ENCODE measurements around the gene RCSD1.

RCSD1 gene

DNA sequence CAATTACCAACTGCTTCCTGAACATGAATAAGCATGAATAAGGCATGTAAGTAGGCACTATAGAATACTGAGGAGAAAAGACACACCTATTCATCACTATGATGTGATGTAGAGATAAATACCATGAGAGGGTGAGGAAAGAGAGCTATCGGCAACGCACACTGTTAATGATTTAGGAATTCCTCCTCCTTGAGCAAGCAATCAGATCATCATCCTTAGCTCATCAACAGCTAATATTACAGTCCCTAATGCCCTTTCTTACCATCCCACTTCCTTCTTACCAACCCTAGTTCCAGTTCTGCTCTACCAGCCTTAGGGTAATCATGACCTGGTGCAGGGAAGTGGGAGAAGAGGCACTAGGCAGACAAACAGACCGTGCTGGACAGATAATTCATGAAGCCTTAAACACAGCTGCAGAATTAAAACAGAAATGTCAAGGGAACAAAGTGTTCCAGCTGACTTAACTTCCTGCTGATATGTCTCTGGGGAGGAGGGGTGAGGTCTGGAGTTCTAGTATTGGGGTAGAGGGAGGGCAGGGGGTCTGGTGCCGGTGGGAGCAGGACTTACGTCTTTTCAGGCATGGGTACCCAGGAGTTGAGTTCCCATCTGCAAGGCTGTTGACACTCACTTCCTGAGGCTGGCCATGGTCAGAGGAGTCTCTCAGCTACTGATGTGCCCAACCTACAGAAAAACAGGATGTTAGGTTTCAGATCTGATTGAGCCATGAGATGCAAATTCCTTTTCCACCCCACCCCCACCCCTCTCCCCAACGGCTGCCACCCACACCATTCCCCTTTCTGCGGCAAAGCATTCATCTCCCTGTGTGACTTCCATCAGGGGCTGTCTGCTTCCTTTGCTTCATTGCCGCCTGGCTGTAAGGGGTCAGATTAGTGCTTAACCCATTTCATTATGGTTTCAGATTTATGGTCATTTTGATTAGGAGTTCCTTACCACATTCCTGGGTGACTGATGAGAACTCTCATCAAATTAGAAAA, 12.6 kb upstream of the RCSD1 start:
- no peak for DNase-seq (ENCODE audit: low read depth)

- no peak for DNase-seq (ENCODE audit: low read depth)
Measured at GRCh38 chr1:167618366-167618765, 11.7 kb upstream of the RCSD1 start.

DNA sequence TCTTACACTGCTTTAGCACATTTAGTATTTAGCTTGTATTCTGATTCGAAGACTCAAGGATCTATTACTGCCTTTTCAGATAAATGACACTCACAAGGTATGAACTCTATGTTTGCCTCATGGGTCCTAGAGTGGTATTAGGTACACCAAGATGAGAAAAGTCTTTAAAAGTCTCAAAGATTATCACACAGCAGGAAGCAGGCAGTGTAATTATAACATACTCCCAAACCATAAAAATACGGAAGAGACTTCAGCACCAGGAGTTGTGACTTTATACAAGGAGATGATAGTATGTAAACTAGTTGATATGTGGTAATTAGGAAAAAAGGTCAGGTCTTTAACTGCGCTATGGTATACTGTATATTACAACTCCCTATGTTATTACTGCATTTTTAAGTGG, 11.2 kb upstream of the RCSD1 start:
- DNase-seq (ENCODE audit: low read depth): no peak

DNA sequence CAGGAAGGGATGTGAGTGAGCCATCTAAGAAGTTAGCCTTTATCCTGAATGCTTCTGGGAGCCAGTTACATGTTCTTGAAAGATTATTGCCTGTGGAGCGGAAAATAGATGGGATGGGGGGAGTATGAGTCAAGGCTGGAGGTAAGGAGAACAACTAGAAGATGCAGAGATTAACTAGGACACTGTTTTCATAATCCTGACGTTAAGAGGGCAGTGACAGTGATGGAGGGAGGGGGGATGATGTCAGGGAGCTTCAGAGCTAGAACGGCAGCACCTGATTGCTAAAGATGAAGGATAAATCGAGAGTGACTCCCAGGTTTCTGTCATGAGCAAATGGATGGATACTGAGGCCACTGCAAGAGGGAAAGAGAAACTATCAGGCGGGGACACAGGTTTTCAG, 10.0 kb upstream of the RCSD1 start:
- DNase-seq (ENCODE audit: low read depth): no peak

DNA sequence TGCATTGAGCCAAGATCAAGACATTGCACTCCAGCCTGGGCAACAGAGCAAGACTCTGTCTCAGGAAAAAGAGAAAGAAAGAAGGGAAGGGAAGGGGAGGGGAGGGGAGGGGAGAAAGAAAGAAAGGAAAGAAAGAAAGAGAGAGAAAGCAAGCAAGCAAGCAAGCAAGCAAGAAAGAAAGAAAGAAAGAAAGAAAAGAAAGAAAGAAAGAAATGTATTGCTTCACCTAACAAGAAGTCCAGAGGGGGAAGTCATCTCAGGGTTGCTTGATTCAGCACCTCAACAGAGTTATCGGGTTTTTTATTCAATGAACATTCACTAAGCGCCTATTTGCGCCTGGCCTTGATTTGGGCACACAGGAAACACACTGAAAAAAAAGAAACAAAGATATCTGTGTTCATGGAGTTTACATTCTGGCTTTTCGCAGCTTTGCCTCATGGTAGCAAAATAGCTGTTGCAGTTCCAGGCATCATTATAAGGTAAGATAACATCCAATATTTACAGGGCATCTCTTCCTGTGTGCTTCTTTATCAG, 8.2 kb upstream of the RCSD1 start:
- no peak for DNase-seq (ENCODE audit: low read depth)

- DNase-seq (ENCODE audit: low read depth): no peak
Measured at GRCh38 chr1:167623951-167624350, 6.1 kb upstream of the RCSD1 start.

GRCh38 chr1:167625040-167625823, 4.8 kb upstream of the RCSD1 start:
- DNase-seq (ENCODE audit: low read depth): no peak

GRCh38 chr1:167627615-167627864, 2.5 kb upstream of the RCSD1 start:
- DNase-seq (ENCODE audit: low read depth): no peak

- DNase-seq (ENCODE audit: low read depth): no peak
Measured at GRCh38 chr1:167627865-167628641, 2.0 kb upstream of the RCSD1 start.

- DNase-seq (ENCODE audit: low read depth): no peak
Measured at GRCh38 chr1:167628741-167629515, 1.1 kb upstream of the RCSD1 start.

GRCh38 chr1:167630568-167631385, 745 bp downstream of the RCSD1 start:
- DNase-seq (ENCODE audit: low read depth): no peak

- no peak for DNase-seq (ENCODE audit: low read depth)
Measured at GRCh38 chr1:167631386-167631935, 1.4 kb downstream of the RCSD1 start.

- DNase-seq (ENCODE audit: low read depth): no peak
Measured at GRCh38 chr1:167631936-167632614, 2.0 kb downstream of the RCSD1 start.

DNA sequence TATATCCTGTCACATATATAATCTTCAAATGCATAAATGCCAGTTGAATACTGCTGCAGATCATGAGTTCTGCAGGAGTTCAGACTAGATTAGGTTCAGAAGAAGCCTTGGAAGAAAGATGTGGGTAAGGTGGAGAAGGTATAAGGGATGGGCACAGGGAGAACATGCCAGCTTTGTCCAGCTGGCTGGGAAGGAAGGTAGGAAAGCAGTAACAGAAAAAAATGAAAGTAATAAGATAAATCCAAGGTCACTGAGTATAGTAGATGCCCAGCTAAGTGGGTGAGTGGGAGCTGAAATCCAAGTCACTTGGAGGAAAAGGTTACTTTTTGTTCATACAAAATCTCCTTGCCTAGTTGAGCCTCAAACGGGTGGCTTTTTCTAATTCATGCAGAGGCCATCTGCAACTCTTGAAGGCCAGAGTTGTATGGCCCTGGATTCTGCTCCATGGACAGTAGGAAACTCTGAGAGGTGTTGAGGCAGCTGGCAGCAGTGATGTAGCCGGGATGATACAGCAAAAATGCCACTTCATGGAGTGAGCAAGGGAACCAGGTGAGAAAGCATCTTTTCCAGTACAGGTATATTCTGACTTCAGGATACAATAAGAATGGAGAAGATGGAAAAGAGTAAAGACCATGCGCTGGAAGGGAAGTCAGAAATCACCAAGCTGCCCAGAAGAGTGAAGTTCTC, 3.4 kb downstream of the RCSD1 start:
- DNase-seq (ENCODE audit: low read depth): no peak

GRCh38 chr1:167634435-167634834, 4.4 kb downstream of the RCSD1 start:
- no peak for DNase-seq (ENCODE audit: low read depth)

- DNase-seq (ENCODE audit: low read depth): no peak
Measured at GRCh38 chr1:167635156-167635648, 5.2 kb downstream of the RCSD1 start.

GRCh38 chr1:167635941-167636340, 5.9 kb downstream of the RCSD1 start:
- no peak for DNase-seq (ENCODE audit: low read depth)

- DNase-seq (ENCODE audit: low read depth): no peak
Measured at GRCh38 chr1:167638064-167638463, 8.0 kb downstream of the RCSD1 start.

GRCh38 chr1:167640051-167640450, 10.0 kb downstream of the RCSD1 start:
- no peak for DNase-seq (ENCODE audit: low read depth)
